Endothelial cell (in vitro differentiated cells): ENCODE measurements around the gene SLC44A4. TPM values are rescaled to one million over a fixed set of nuclear protein-coding genes. Genes with fewer than 3 reads are reported as not detected.
"Not testable (repeated sequence)": the region's sequence is repeated elsewhere in the genome, so short reads cannot be mapped to it uniquely, and the experiment has no call there.

ENCODE experiments used
- DNase-seq: peaks from one replicate; pipeline ENCODE4 v3.0.0; 2021; ENCODE audit warnings: low spot score
- H3K27ac Mint-ChIP-seq: one replicate; pipeline ENCODE4 v1.8.0; 2021; ENCODE audit warnings: mixed read lengths, inconsistent platforms; ENCODE audit not compliant: unreplicated experiment
- H3K27me3 Mint-ChIP-seq: one replicate; pipeline ENCODE4 v1.8.0; 2021; ENCODE audit warnings: mild to moderate bottlenecking, moderate library complexity, mixed read lengths, inconsistent platforms; ENCODE audit not compliant: unreplicated experiment
- H3K36me3 Mint-ChIP-seq: one replicate; pipeline ENCODE4 v1.8.0; 2021; ENCODE audit warnings: mild to moderate bottlenecking, low read depth, mixed read lengths, inconsistent platforms; ENCODE audit not compliant: unreplicated experiment
- H3K4me1 Mint-ChIP-seq: one replicate; pipeline ENCODE4 v1.8.0; 2021; ENCODE audit warnings: mild to moderate bottlenecking, mixed read lengths, inconsistent platforms; ENCODE audit not compliant: unreplicated experiment
- H3K4me3 Mint-ChIP-seq: one replicate; pipeline ENCODE4 v1.8.0; 2021; ENCODE audit warnings: mild to moderate bottlenecking, mixed read lengths, inconsistent platforms; ENCODE audit not compliant: unreplicated experiment
- H3K9me3 Mint-ChIP-seq: one replicate; pipeline ENCODE4 v1.8.0; 2021; ENCODE audit warnings: mixed read lengths, inconsistent platforms; ENCODE audit not compliant: unreplicated experiment
- total RNA-seq: library from RNA; stranded (reverse); fragmentation: NEBNext Ultra II Directional; extraction: Animal tissue kit (Norgen Biotek cat#: 25700); gene quantifications from one replicate; pipeline ENCODE4 v1.2.1, GENCODE V29; 2021; ENCODE audit not compliant: unreplicated experiment
- TF ChIP-seq, protein P1 (sequence below): fragments of 200-600 bp; sonication (generic); IDR thresholded peaks from one replicate; pipeline ENCODE4 v1.5.0; 2021; ENCODE audit warnings: antibody characterized with exemption; ENCODE audit not compliant: unreplicated experiment

Gene SLC44A4
- total RNA-seq, 1 donor from 2014 or later = 1.6 TPM

DNA sequence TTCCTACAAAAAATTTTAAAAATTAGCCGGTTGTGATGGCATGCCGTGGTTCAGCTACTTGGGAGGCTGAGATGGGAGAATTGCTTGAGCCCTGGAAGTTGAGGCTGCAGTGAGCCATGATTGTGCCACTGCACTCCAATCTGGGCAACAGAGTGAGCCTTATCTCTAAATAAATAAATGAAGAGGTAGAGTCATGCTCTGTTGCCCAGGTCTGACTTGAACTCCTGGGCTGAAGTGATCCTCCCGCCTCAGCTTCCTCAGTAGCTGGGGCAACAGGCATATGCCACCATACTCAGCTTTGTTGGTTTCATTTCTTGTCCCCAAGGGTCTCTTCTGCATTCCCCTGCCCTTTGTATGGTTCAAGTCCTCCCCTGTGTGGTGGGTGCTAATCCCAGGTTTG is 34.3 kb downstream of the SLC44A4 start:
- H3K36me3 Mint-ChIP-seq = peaks cover under 1% of the 10 kb centered on the region
- H3K27ac Mint-ChIP-seq = no peak overlapping the region
- H3K4me3 Mint-ChIP-seq = no peak overlapping the region
- DNase-seq = no peak
- H3K9me3 Mint-ChIP-seq = no peaks in the 10 kb centered on the region
- H3K4me1 Mint-ChIP-seq = no peaks in the 10 kb centered on the region
- no peaks in the 10 kb centered on the region for H3K27me3 Mint-ChIP-seq
- TF ChIP-seq, protein P1, sequence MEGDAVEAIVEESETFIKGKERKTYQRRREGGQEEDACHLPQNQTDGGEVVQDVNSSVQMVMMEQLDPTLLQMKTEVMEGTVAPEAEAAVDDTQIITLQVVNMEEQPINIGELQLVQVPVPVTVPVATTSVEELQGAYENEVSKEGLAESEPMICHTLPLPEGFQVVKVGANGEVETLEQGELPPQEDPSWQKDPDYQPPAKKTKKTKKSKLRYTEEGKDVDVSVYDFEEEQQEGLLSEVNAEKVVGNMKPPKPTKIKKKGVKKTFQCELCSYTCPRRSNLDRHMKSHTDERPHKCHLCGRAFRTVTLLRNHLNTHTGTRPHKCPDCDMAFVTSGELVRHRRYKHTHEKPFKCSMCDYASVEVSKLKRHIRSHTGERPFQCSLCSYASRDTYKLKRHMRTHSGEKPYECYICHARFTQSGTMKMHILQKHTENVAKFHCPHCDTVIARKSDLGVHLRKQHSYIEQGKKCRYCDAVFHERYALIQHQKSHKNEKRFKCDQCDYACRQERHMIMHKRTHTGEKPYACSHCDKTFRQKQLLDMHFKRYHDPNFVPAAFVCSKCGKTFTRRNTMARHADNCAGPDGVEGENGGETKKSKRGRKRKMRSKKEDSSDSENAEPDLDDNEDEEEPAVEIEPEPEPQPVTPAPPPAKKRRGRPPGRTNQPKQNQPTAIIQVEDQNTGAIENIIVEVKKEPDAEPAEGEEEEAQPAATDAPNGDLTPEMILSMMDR = no peak

DNA sequence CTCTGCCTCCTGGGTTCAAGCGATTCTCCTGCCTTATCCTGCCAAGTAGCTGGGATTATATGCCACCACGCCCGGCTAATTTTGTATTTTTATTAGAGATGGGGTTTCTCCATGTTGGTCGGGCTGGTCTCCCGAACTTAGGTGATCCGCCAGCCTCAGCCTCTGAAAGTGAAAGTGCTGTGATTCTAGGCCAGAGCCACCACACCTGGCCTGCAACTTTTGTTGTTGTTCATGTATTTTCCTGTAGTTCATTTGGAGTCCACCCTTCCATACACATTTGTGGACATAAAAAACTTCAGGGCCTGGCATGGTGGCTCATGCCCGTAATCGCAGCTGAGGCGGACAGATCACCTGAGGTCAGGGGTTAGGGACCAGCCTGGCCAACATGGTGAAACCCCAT is 36.7 kb downstream of the SLC44A4 start:
- H3K27ac Mint-ChIP-seq = no peak overlapping the region
- TF ChIP-seq, protein P1 = no peak
- H3K4me1 Mint-ChIP-seq = peaks cover 6% of the 10 kb centered on the region
- H3K36me3 Mint-ChIP-seq = peaks cover 11% of the 10 kb centered on the region
- H3K27me3 Mint-ChIP-seq = no peaks in the 10 kb centered on the region
- H3K4me3 Mint-ChIP-seq = no peak overlapping the region
- H3K9me3 Mint-ChIP-seq = no peaks in the 10 kb centered on the region
- no peak for DNase-seq

DNA sequence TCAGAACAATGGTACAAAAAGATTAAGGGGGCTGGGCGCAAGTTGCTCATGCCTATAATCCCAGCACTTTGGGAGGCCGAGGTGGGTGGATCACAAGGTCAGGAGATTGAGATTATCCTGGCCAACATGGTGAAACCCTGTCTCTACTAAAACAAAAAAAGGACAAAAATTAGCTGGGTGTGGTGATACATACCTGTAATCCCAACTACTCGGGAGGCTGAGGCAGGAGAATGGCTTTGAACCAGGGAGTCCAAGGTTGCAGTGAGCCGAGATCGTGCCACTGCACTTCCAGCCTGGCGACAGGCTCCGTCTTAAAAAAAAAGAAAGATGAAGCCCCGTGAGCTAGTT is 39.0 kb downstream of the SLC44A4 start:
- H3K4me3 Mint-ChIP-seq, H3K9me3 Mint-ChIP-seq, DNase-seq, H3K27me3 Mint-ChIP-seq, H3K27ac Mint-ChIP-seq: not testable (repeated sequence)
- Mint-ChIP-seq H3K4me1 (peaks cover 18% of the 10 kb centered on the region), H3K36me3 (peaks cover 14% of the 10 kb centered on the region)

DNA sequence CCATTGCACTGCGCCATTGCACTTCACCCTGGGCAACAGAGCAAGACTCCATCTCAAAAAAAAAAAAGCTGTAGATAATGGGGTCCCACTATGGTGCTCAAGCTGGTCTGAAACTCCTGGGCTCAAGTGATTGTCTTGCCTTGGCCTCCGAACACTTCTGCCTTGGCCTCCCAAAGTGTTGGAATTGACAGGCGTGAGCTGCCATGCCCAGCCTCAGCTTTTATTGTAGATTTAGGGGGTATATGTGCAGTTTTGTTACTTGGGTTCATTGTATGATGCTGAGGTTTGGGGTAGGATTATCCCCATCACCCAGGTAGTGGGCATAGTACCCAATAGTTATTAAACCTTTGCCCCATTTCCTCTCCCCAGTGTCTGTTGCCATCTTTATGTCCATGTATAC is 39.8 kb downstream of the SLC44A4 start:
- no peaks in the 10 kb centered on the region for H3K9me3 Mint-ChIP-seq
- TF ChIP-seq, protein P1 = no peak
- H3K36me3 Mint-ChIP-seq = peaks cover 14% of the 10 kb centered on the region
- H3K27ac Mint-ChIP-seq = no peak overlapping the region
- peak overlapping the region; percentile 67 for H3K4me3 Mint-ChIP-seq
- no peaks in the 10 kb centered on the region for H3K27me3 Mint-ChIP-seq
- H3K4me1 Mint-ChIP-seq = peaks cover 20% of the 10 kb centered on the region
- DNase-seq = no peak

DNA sequence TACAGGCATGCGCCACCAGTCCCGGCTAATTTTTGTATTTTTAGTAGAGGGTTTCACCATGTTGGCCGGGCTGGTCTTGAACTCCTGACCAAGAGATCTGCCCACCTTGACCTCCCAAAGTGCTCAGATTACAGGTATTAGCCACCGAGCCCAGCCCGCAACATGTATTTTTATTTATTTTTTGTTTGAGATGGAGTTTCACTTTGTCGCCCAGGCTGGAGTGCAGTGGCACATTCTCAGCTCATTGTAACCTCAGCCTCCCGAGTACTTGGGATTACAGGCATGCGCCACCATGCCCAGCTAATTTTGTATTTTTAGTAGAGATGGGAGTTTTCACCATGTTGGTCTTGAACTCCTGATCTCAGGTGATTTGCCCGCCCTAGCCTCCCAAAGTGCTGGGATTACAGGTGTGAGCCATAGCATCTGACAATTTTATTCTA is 40.7 kb downstream of the SLC44A4 start:
- not testable (repeated sequence) for H3K4me3 Mint-ChIP-seq, H3K27me3 Mint-ChIP-seq, DNase-seq, H3K9me3 Mint-ChIP-seq, H3K27ac Mint-ChIP-seq
- peaks cover 20% of the 10 kb centered on the region for H3K4me1 Mint-ChIP-seq
- peaks cover 14% of the 10 kb centered on the region for H3K36me3 Mint-ChIP-seq

DNA sequence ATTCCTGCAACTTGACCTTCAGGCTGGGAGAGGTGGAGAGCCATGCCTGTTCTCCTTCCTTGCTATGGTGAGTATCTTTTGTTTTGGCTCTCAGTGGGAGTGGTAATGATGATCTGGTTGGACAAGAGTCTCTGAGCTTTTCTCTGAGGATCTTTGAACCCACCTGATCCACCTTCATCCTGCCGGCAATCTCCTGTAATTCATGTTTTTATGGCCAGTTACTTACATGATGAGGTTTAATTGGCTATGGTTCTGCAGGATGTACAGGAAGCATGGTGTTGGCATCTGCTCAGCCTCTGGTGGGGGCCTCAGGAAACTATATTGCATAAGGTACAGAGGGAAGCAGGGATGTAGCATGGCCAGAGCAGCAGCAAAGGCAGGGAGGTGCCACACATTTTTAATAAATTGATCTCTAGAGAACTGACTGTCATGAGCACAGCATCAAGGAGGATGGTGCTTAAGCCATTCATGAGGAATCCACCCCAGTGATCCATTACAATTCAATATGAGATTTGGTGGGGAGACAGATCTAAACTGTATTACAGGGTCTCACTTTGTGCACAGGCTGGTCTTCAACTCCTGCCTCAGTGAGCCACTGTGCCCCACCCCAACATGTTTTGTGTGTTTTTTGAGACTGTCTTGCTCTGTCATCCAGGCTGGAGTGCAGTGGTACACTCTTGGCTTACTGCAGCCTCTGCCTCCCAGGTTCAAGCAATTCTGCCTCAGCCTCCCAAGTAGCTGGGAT is 41.3 kb downstream of the SLC44A4 start:
- no peak for DNase-seq
- Mint-ChIP-seq H3K9me3 (no peaks in the 10 kb centered on the region), H3K36me3 (peaks cover 14% of the 10 kb centered on the region), H3K27ac (peak overlapping the region; percentile 74), H3K27me3 (no peaks in the 10 kb centered on the region), H3K4me3 (peak overlapping the region; percentile 86), H3K4me1 (peaks cover 20% of the 10 kb centered on the region)
- TF ChIP-seq, protein P1 = no peak
